Astrocyte (in vitro differentiated cells and primary cell): Measurements from ENCODE around the gene HADHB. TPM values are rescaled to one million over a fixed set of nuclear protein-coding genes. Genes with fewer than 3 reads are reported as not detected.
A peak's percentile ranks its signal among the peaks of the same experiment; 100 is the strongest.

ENCODE experiments used
- DNase-seq: peaks from one replicate; pipeline ENCODE4 v3.0.0-alpha.2; 2010; ENCODE audit warnings: low read depth
- FAIRE-seq: peaks from 2 replicates; lab custom pipeline; 2011; peaks lifted over from hg19 to GRCh38; lab: Jason Lieb, UNC
- H2AFZ ChIP-seq: 2 replicates; pipeline ENCODE4 v1.6.0; 2012; ENCODE audit warnings: low read depth, low read length, inconsistent platforms
- H3K27ac ChIP-seq: 2 replicates; pipeline ENCODE4 v1.5.1; 2011; ENCODE audit warnings: low read depth, low read length, inconsistent platforms
- H3K27me3 ChIP-seq: 2 replicates; pipeline ENCODE4 v1.6.0; 2011; ENCODE audit warnings: low read length, inconsistent platforms; ENCODE audit not compliant: insufficient read depth
- H3K36me3 ChIP-seq: 2 replicates; pipeline ENCODE4 v1.5.1; 2011; ENCODE audit warnings: low read length, inconsistent platforms; ENCODE audit not compliant: insufficient read depth
- H3K4me1 ChIP-seq: 2 replicates; pipeline ENCODE4 v1.5.1; 2011; ENCODE audit warnings: low read length, inconsistent platforms; ENCODE audit not compliant: insufficient read depth
- H3K4me2 ChIP-seq: 2 replicates; pipeline ENCODE4 v1.6.0; 2012; ENCODE audit warnings: low read length, inconsistent platforms
- H3K4me3 ChIP-seq: 2 replicates; pipeline ENCODE4 v1.5.1; 2011; ENCODE audit warnings: low read depth, mild to moderate bottlenecking, low read length, inconsistent platforms; ENCODE audit not compliant: insufficient read depth
- H3K79me2 ChIP-seq: 2 replicates; pipeline ENCODE4 v1.6.0; 2012; ENCODE audit warnings: mild to moderate bottlenecking, low read length, inconsistent platforms; ENCODE audit not compliant: insufficient read depth
- H3K9ac ChIP-seq: 2 replicates; pipeline ENCODE4 v1.6.0; 2012; ENCODE audit warnings: mild to moderate bottlenecking, low read length, inconsistent platforms
- H3K9me3 ChIP-seq: 2 replicates; pipeline ENCODE4 v1.5.1; 2012; ENCODE audit warnings: low read depth, mild to moderate bottlenecking, low read length, inconsistent platforms; ENCODE audit not compliant: insufficient read depth
- H4K20me1 ChIP-seq: 2 replicates; pipeline ENCODE4 v1.6.0; 2012; ENCODE audit warnings: low read length, inconsistent platforms; ENCODE audit not compliant: insufficient read depth
- H3K27ac Mint-ChIP-seq: one replicate; pipeline ENCODE4 v1.8.0; 2021; ENCODE audit warnings: mild to moderate bottlenecking, mixed read lengths; ENCODE audit not compliant: unreplicated experiment
- H3K27me3 Mint-ChIP-seq: one replicate; pipeline ENCODE4 v1.8.0; 2021; ENCODE audit warnings: low read depth, mixed read lengths; ENCODE audit not compliant: unreplicated experiment
- H3K36me3 Mint-ChIP-seq: one replicate; pipeline ENCODE4 v1.8.0; 2021; ENCODE audit warnings: low read depth, mixed read lengths; ENCODE audit not compliant: unreplicated experiment
- H3K4me1 Mint-ChIP-seq: one replicate; pipeline ENCODE4 v1.8.0; 2021; ENCODE audit warnings: low read depth, mixed read lengths; ENCODE audit not compliant: unreplicated experiment
- H3K4me3 Mint-ChIP-seq: one replicate; pipeline ENCODE4 v1.8.0; 2021; ENCODE audit warnings: mild to moderate bottlenecking, moderate library complexity, mixed read lengths; ENCODE audit not compliant: unreplicated experiment
- H3K9me3 Mint-ChIP-seq: one replicate; pipeline ENCODE4 v1.8.0; 2021; ENCODE audit warnings: mild to moderate bottlenecking, mixed read lengths; ENCODE audit not compliant: unreplicated experiment
- CTCF ChIP-seq: IDR thresholded peaks from 2 replicates; pipeline ENCODE4 v1.5.1; 2011; ENCODE audit warnings: low read depth, mild to moderate bottlenecking, inconsistent platforms, low read length, moderate library complexity; ENCODE audit not compliant: insufficient read depth
- EZH2 ChIP-seq: IDR thresholded peaks from 2 replicates; pipeline ENCODE4 v1.6.1; 2012; ENCODE audit warnings: mild to moderate bottlenecking, low read length, inconsistent platforms; ENCODE audit not compliant: insufficient read depth
- total RNA-seq: library from RNA; stranded (reverse); gene quantifications from 2 replicates; pipeline ENCODE4 v1.2.1, GENCODE V29; 2021

HADHB gene
- total RNA-seq, 1 donor from 2014 or later = 109 TPM

GRCh38 chr2:26285931-26286330 is 41.2 kb downstream of the HADHB start:
- no peaks in the 10 kb centered on the region for H3K79me2 ChIP-seq
- no peak overlapping the region for H3K9ac ChIP-seq
- no peak overlapping the region for H3K27ac ChIP-seq
- peaks cover 3% of the 10 kb centered on the region for H3K4me1 Mint-ChIP-seq
- no peak overlapping the region for H3K4me2 ChIP-seq
- H3K27me3 ChIP-seq = no peaks in the 10 kb centered on the region
- FAIRE-seq = no peak
- H3K4me1 ChIP-seq = peaks cover 3% of the 10 kb centered on the region
- no peaks in the 10 kb centered on the region for H4K20me1 ChIP-seq
- DNase-seq = no peak
- H3K36me3 ChIP-seq = peaks cover 26% of the 10 kb centered on the region
- no peaks in the 10 kb centered on the region for H3K9me3 ChIP-seq
- H2AFZ ChIP-seq = no peak overlapping the region
- no peaks in the 10 kb centered on the region for H3K27me3 Mint-ChIP-seq
- no peak overlapping the region for H3K4me3 ChIP-seq
- no peak for TF ChIP-seq EZH2
- TF ChIP-seq CTCF = no peak
- H3K9me3 Mint-ChIP-seq = no peaks in the 10 kb centered on the region
- peaks cover 19% of the 10 kb centered on the region for H3K36me3 Mint-ChIP-seq
- no peak overlapping the region for H3K4me3 Mint-ChIP-seq
- no peak overlapping the region for H3K27ac Mint-ChIP-seq

GRCh38 chr2:26290001-26290400 is 45.3 kb downstream of the HADHB start:
- no peak overlapping the region for H3K9ac ChIP-seq
- H3K79me2 ChIP-seq = no peaks in the 10 kb centered on the region
- Mint-ChIP-seq H3K27ac (no peak overlapping the region), H3K9me3 (no peaks in the 10 kb centered on the region), H3K36me3 (peaks cover 13% of the 10 kb centered on the region), H3K27me3 (no peaks in the 10 kb centered on the region), H3K4me1 (peaks cover 6% of the 10 kb centered on the region), H3K4me3 (no peak overlapping the region)
- H3K27ac ChIP-seq = no peak overlapping the region
- H3K4me2 ChIP-seq = no peak overlapping the region
- no peaks in the 10 kb centered on the region for H4K20me1 ChIP-seq
- H3K27me3 ChIP-seq = no peaks in the 10 kb centered on the region
- H3K4me3 ChIP-seq = no peak overlapping the region
- H3K36me3 ChIP-seq = peaks cover 13% of the 10 kb centered on the region
- no peak overlapping the region for H2AFZ ChIP-seq
- FAIRE-seq (no peak), DNase-seq (no peak)
- TF ChIP-seq EZH2 (no peak), CTCF (no peak)
- H3K4me1 ChIP-seq = peaks cover 4% of the 10 kb centered on the region
- H3K9me3 ChIP-seq = no peaks in the 10 kb centered on the region

- H3K9me3 ChIP-seq = no peaks in the 10 kb centered on the region
- Mint-ChIP-seq H3K27me3 (peaks cover 4% of the 10 kb centered on the region), H3K4me3 (peak overlapping the region; percentile 1), H3K9me3 (no peaks in the 10 kb centered on the region), H3K4me1 (peaks cover 9% of the 10 kb centered on the region), H3K36me3 (peaks cover 9% of the 10 kb centered on the region), H3K27ac (no peak overlapping the region)
- no peaks in the 10 kb centered on the region for H4K20me1 ChIP-seq
- H3K4me1 ChIP-seq = peaks cover 4% of the 10 kb centered on the region
- no peak overlapping the region for H3K4me3 ChIP-seq
- H3K36me3 ChIP-seq = peaks cover 3% of the 10 kb centered on the region
- no peak overlapping the region for H3K27ac ChIP-seq
- no peak overlapping the region for H3K4me2 ChIP-seq
- no peak overlapping the region for H2AFZ ChIP-seq
- TF ChIP-seq CTCF (no peak), EZH2 (no peak)
- DNase-seq (peak; percentile 33), FAIRE-seq (no peak)
- H3K9ac ChIP-seq = no peak overlapping the region
- H3K79me2 ChIP-seq = no peaks in the 10 kb centered on the region
- H3K27me3 ChIP-seq = no peaks in the 10 kb centered on the region
Measured at GRCh38 chr2:26292646-26293045, 47.9 kb downstream of the HADHB start.
